ENCODE results near the gene PPFIA3. TPM values are rescaled to one million over a fixed set of nuclear protein-coding genes. Genes with fewer than 3 reads are reported as not detected.
A peak's percentile ranks its signal among the peaks of the same experiment; 100 is the strongest.
"Not testable (repeated sequence)": the region's sequence is repeated elsewhere in the genome, so short reads cannot be mapped to it uniquely, and the experiment has no call there.

Gene PPFIA3
- total and polyA plus RNA-seq, 2 donors from 2014 or later, result 7.1 to 20.0 TPM

- H3K4me3 ChIP-seq (ENCODE audit: low read length in 3 of 3), result no peak overlapping the region
- H3K36me3 ChIP-seq (ENCODE audit: control insufficient read depth in 2 of 3, insufficient read depth in 3 of 3, low read length in 3 of 3), result no peaks in the 10 kb centered on the region
- no peak overlapping the region for H3K9ac ChIP-seq (ENCODE audit: low read length in 3 of 3)
- H3K27ac ChIP-seq (ENCODE audit: low read depth in 2 of 2, low read length in 2 of 2), result no peak overlapping the region
- no peaks in the 10 kb centered on the region for H3K4me1 ChIP-seq (ENCODE audit: control insufficient read depth in 2 of 3, insufficient read depth in 2 of 3, low read depth in 1 of 3, low read length in 3 of 3)
- FAIRE-seq (no peak), DNase-seq (no peak)
- intact Hi-C loops (cut with DNase I), result no loop called here
- TF ChIP-seq CTCF (IDR thresholded peaks at IDR 0.05; ENCODE audit: borderline replicate concordance, extremely low read depth, insufficient read depth), result no peak
- no peaks in the 10 kb centered on the region for H3K9me3 ChIP-seq (ENCODE audit: control insufficient read depth in 2 of 3, insufficient read depth in 1 of 3, low read length in 3 of 3)
- peaks cover 10% of the 10 kb centered on the region for H3K27me3 ChIP-seq (ENCODE audit: control insufficient read depth, insufficient read depth, low read length)
These were observed 45.6 kb upstream of the PPFIA3 start for GRCh38 chr19:49073514-49074378.

- H3K9me3 ChIP-seq (ENCODE audit: control insufficient read depth in 2 of 3, insufficient read depth in 1 of 3, low read length in 3 of 3); H3K9ac ChIP-seq (ENCODE audit: low read length in 3 of 3); FAIRE-seq; H3K4me1 ChIP-seq (ENCODE audit: control insufficient read depth in 2 of 3, insufficient read depth in 2 of 3, low read depth in 1 of 3, low read length in 3 of 3); H3K36me3 ChIP-seq (ENCODE audit: control insufficient read depth in 2 of 3, insufficient read depth in 3 of 3, low read length in 3 of 3); H3K27me3 ChIP-seq (ENCODE audit: control insufficient read depth, insufficient read depth, low read length); intact Hi-C loops (cut with DNase I); H3K27ac ChIP-seq (ENCODE audit: low read depth in 2 of 2, low read length in 2 of 2); H3K4me3 ChIP-seq (ENCODE audit: low read length in 3 of 3): not testable (repeated sequence)
- peak; percentile 47 for TF ChIP-seq CTCF (IDR thresholded peaks at IDR 0.05; ENCODE audit: borderline replicate concordance, extremely low read depth, insufficient read depth)
- DNase-seq, result peak in 4 of 5 donors; percentile 55 to 87 (median 61)
These were observed 44.5 kb upstream of the PPFIA3 start for GRCh38 chr19:49074869-49075268.

GRCh38 chr19:49080392-49080791, 39.0 kb upstream of the PPFIA3 start:
- Histone ChIP-seq H3K4me1 (ENCODE audit: control insufficient read depth in 2 of 3, insufficient read depth in 2 of 3, low read depth in 1 of 3, low read length in 3 of 3) (no peaks in the 10 kb centered on the region), H3K9ac (ENCODE audit: low read length in 3 of 3) (no peak overlapping the region), H3K27ac (ENCODE audit: low read depth in 2 of 2, low read length in 2 of 2) (no peak overlapping the region), H3K9me3 (ENCODE audit: control insufficient read depth in 2 of 3, insufficient read depth in 1 of 3, low read length in 3 of 3) (no peaks in the 10 kb centered on the region), H3K4me3 (ENCODE audit: low read length in 3 of 3) (no peak overlapping the region), H3K36me3 (ENCODE audit: control insufficient read depth in 2 of 3, insufficient read depth in 3 of 3, low read length in 3 of 3) (no peaks in the 10 kb centered on the region), H3K27me3 (ENCODE audit: control insufficient read depth, insufficient read depth, low read length) (no peaks in the 10 kb centered on the region)
- DNase-seq, result no peak
- intact Hi-C loops (cut with DNase I), result no loop called here
- no peak for TF ChIP-seq CTCF (IDR thresholded peaks at IDR 0.05; ENCODE audit: borderline replicate concordance, extremely low read depth, insufficient read depth)
- FAIRE-seq, result no peak

Measured in kidney (tissue), 14 donors.